ENCODE data around the gene SFXN2.

DNA sequence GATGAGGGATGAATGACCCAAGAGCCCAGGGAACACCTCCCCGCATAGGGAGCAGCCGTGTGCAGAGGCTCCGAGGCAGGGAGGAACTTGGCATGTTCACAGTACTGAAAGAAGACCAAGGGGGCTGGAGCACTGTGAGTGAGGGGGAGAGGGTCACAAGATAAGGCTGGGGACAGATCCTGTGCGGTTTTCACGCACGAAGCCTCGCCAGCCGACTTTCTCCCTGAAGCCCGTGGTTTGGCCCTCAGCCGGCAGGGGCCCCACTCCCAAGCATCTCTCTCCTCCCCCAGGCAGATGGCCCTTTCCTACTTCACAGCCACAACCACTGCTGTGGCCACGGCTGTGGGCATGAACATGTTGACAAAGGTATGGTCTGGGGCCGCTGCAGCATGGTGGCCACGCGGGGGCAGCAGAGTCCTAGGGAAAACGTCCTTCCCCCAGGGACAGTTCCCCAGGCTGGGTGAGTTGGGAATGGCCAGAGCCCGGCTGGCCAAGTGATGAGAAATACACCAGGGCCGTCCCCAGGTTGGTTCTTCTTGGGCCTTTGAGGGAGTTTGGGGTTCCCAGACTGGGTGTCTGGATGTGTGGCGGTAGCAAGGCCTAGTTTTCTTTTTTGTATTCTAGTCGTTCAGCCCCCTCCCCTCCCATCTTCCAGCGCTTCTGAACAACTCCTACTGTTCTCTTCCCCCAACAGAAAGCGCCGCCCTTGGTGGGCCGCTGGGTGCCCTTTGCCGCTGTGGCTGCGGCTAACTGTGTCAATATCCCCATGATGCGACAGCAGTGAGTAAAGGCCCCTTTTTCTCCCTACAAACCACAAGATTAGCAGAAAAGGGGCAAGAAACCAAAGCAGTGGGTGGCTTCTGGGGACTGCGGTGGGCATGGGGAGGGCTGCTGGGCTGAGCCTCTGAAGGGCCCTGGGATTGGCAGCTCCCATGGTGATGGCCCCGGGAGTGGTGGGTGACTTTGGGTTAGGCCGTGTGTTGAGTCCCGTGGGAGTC, 14.9 kb downstream of the SFXN2 start:
- no peak for TF ChIP-seq POLR2A (IDR thresholded peaks at IDR 0.05)
- TF ChIP-seq, protein P1, sequence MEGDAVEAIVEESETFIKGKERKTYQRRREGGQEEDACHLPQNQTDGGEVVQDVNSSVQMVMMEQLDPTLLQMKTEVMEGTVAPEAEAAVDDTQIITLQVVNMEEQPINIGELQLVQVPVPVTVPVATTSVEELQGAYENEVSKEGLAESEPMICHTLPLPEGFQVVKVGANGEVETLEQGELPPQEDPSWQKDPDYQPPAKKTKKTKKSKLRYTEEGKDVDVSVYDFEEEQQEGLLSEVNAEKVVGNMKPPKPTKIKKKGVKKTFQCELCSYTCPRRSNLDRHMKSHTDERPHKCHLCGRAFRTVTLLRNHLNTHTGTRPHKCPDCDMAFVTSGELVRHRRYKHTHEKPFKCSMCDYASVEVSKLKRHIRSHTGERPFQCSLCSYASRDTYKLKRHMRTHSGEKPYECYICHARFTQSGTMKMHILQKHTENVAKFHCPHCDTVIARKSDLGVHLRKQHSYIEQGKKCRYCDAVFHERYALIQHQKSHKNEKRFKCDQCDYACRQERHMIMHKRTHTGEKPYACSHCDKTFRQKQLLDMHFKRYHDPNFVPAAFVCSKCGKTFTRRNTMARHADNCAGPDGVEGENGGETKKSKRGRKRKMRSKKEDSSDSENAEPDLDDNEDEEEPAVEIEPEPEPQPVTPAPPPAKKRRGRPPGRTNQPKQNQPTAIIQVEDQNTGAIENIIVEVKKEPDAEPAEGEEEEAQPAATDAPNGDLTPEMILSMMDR (IDR thresholded peaks at IDR 0.05 in 4 of 5, conservative IDR thresholded peaks at IDR 0.05 in 1 of 5): peak; percentile 93 to 96 (median 95)

Measured in gastrocnemius medialis (tissue), 4 donors.